Neural progenitor cell (in vitro differentiated cells): ENCODE measurements around the gene EXOC4. TPM values are rescaled to one million over a fixed set of nuclear protein-coding genes. Genes with fewer than 3 reads are reported as not detected.

ENCODE experiments used
- DNase-seq: peaks from one replicate; pipeline ENCODE4 v3.0.0-alpha.2; 2016; ENCODE audit warnings: low spot score
- H2AFZ ChIP-seq: fragments of 200-600 bp; sonication (generic); replicated peaks from 2 replicates; pipeline ENCODE4 v1.6.1; 2016; ENCODE audit warnings: antibody characterized with exemption
- H3F3A ChIP-seq: fragments of 200-600 bp; sonication (generic); 2 replicates; pipeline ENCODE4 v1.6.1; 2016; ENCODE audit warnings: antibody characterized with exemption, low read depth
- H3K27ac ChIP-seq: fragments of 200-600 bp; sonication (generic); 2 replicates; pipeline ENCODE4 v1.5.1; 2016; ENCODE audit warnings: mild to moderate bottlenecking
- H3K27me3 ChIP-seq: fragments of 200-600 bp; sonication (generic); 2 replicates; pipeline ENCODE4 v1.6.1; 2016; ENCODE audit warnings: mild to moderate bottlenecking, moderate library complexity
- H3K36me3 ChIP-seq: fragments of 200-600 bp; sonication (generic); 2 replicates; pipeline ENCODE4 v1.5.1; 2016
- H3K4me1 ChIP-seq: fragments of 200-600 bp; sonication (generic); 2 replicates; pipeline ENCODE4 v1.6.1; 2016; ENCODE audit warnings: mixed run types
- H3K4me2 ChIP-seq: fragments of 200-600 bp; sonication (generic); 2 replicates; pipeline ENCODE4 v1.6.1; 2016
- H3K4me3 ChIP-seq: fragments of 200-600 bp; sonication (generic); 2 replicates; pipeline ENCODE4 v1.5.1; 2016
- H3K79me2 ChIP-seq: fragments of 200-600 bp; sonication (generic); 2 replicates; pipeline ENCODE4 v1.6.1; 2016; ENCODE audit warnings: low read depth
- H3K9ac ChIP-seq: fragments of 200-600 bp; sonication (generic); 2 replicates; pipeline ENCODE4 v1.6.1; 2016
- H3K9me3 ChIP-seq: fragments of 200-600 bp; sonication (generic); 2 replicates; pipeline ENCODE4 v1.5.1; 2016; ENCODE audit warnings: low read depth
- H4K20me1 ChIP-seq: fragments of 200-600 bp; sonication (generic); 2 replicates; pipeline ENCODE4 v1.6.1; 2016; ENCODE audit warnings: low read depth
- H3K27ac Mint-ChIP-seq: 3 replicates; pipeline ENCODE4 v1.8.0; 2021; ENCODE audit warnings: mixed read lengths
- H3K27me3 Mint-ChIP-seq: 2 replicates; pipeline ENCODE4 v1.8.0; 2022; ENCODE audit warnings: low read depth, mild to moderate bottlenecking, inconsistent platforms, moderate library complexity, mixed read lengths; ENCODE audit not compliant: insufficient read depth
- H3K36me3 Mint-ChIP-seq: 3 replicates; pipeline ENCODE4 v1.8.0; 2021; ENCODE audit warnings: mixed read lengths
- H3K4me1 Mint-ChIP-seq: 3 replicates; pipeline ENCODE4 v1.8.0; 2021; ENCODE audit warnings: mixed read lengths
- H3K4me3 Mint-ChIP-seq: 3 replicates; pipeline ENCODE4 v1.8.0; 2021; ENCODE audit warnings: mild to moderate bottlenecking, moderate library complexity, mixed read lengths
- H3K9me3 Mint-ChIP-seq: 3 replicates; pipeline ENCODE4 v1.8.0; 2020; ENCODE audit warnings: mixed read lengths
- CTCF ChIP-seq: fragments of 200-600 bp; sonication (generic); IDR thresholded peaks from 2 replicates; pipeline ENCODE4 v1.5.1; 2017; ENCODE audit warnings: antibody characterized with exemption, mild to moderate bottlenecking
- EZH2 ChIP-seq: fragments of 200-600 bp; sonication (generic); IDR thresholded peaks from 2 replicates; pipeline ENCODE4 v1.6.1; 2017; ENCODE audit warnings: antibody characterized with exemption, mild to moderate bottlenecking, moderate library complexity
- EZH2phosphoT487 ChIP-seq: fragments of 200-600 bp; sonication (generic); IDR thresholded peaks from 2 replicates; pipeline ENCODE4 v1.6.1; 2017; ENCODE audit warnings: antibody characterized with exemption
- total RNA-seq: library from RNA; depleted of rRNA; stranded (reverse); fragments of >200 nt; gene quantifications from 2 replicates; pipeline ENCODE4 v1.2.3, GENCODE V29; 2015; ENCODE audit warnings: low replicate concordance

Gene EXOC4
- total RNA-seq, 1 donor from 2014 or later, result 129 TPM

- H3K4me2 ChIP-seq, result no peak overlapping the region
- H3K79me2 ChIP-seq, result no peaks in the 10 kb centered on the region
- TF ChIP-seq EZH2 (no peak), EZH2phosphoT487 (no peak)
- H3K4me1 Mint-ChIP-seq, result peaks cover 5% of the 10 kb centered on the region
- H3K27me3 Mint-ChIP-seq, result no peaks in the 10 kb centered on the region
- H3K36me3 ChIP-seq, result no peaks in the 10 kb centered on the region
- H3K4me3 ChIP-seq, result no peak overlapping the region
- DNase-seq, result no peak
- H2AFZ ChIP-seq, result no peak overlapping the region
- no peak overlapping the region for H3K9ac ChIP-seq
- H3K27ac Mint-ChIP-seq, result no peak overlapping the region
- H3K4me1 ChIP-seq, result peaks cover 4% of the 10 kb centered on the region
- no peaks in the 10 kb centered on the region for H3K9me3 Mint-ChIP-seq
- H3K9me3 ChIP-seq, result no peaks in the 10 kb centered on the region
- no peaks in the 10 kb centered on the region for H4K20me1 ChIP-seq
- no peaks in the 10 kb centered on the region for H3K36me3 Mint-ChIP-seq
- H3K4me3 Mint-ChIP-seq, result no peak overlapping the region
- H3F3A ChIP-seq, result no peaks in the 10 kb centered on the region
- no peaks in the 10 kb centered on the region for H3K27me3 ChIP-seq
- no peak overlapping the region for H3K27ac ChIP-seq
Observed at GRCh38 chr7:133746305-133746704, 493.4 kb downstream of the EXOC4 start.

- Mint-ChIP-seq H3K9me3 (no peaks in the 10 kb centered on the region), H3K4me3 (no peak overlapping the region), H3K36me3 (no peaks in the 10 kb centered on the region), H3K4me1 (peaks cover 8% of the 10 kb centered on the region), H3K27ac (no peak overlapping the region), H3K27me3 (no peaks in the 10 kb centered on the region)
- H2AFZ ChIP-seq, result no peak overlapping the region
- H3F3A ChIP-seq, result no peaks in the 10 kb centered on the region
- H4K20me1 ChIP-seq, result no peaks in the 10 kb centered on the region
- no peaks in the 10 kb centered on the region for H3K79me2 ChIP-seq
- peaks cover 4% of the 10 kb centered on the region for H3K4me1 ChIP-seq
- H3K4me2 ChIP-seq, result no peak overlapping the region
- no peak overlapping the region for H3K9ac ChIP-seq
- no peak overlapping the region for H3K4me3 ChIP-seq
- H3K27ac ChIP-seq, result no peak overlapping the region
- no peaks in the 10 kb centered on the region for H3K36me3 ChIP-seq
- DNase-seq, result no peak
- H3K9me3 ChIP-seq, result no peaks in the 10 kb centered on the region
- no peaks in the 10 kb centered on the region for H3K27me3 ChIP-seq
- TF ChIP-seq EZH2phosphoT487 (no peak), CTCF (no peak), EZH2 (no peak)
Observed at GRCh38 chr7:133746847-133747246, 494.0 kb downstream of the EXOC4 start.

GRCh38 chr7:133748443-133749407, 495.8 kb downstream of the EXOC4 start:
- Mint-ChIP-seq H3K27ac (no peak overlapping the region), H3K4me1 (peaks cover 8% of the 10 kb centered on the region), H3K4me3 (no peak overlapping the region), H3K36me3 (no peaks in the 10 kb centered on the region), H3K9me3 (no peaks in the 10 kb centered on the region), H3K27me3 (peaks cover 2% of the 10 kb centered on the region)
- Histone ChIP-seq H3K9me3 (no peaks in the 10 kb centered on the region), H2AFZ (no peak overlapping the region), H3F3A (no peaks in the 10 kb centered on the region), H3K9ac (no peak overlapping the region), H3K4me2 (no peak overlapping the region), H3K79me2 (no peaks in the 10 kb centered on the region), H3K36me3 (no peaks in the 10 kb centered on the region), H3K4me3 (no peak overlapping the region), H3K27me3 (no peaks in the 10 kb centered on the region), H3K27ac (no peak overlapping the region), H3K4me1 (peaks cover 4% of the 10 kb centered on the region), H4K20me1 (no peaks in the 10 kb centered on the region)
- TF ChIP-seq EZH2 (no peak), CTCF (no peak), EZH2phosphoT487 (no peak)
- DNase-seq, result no peak

GRCh38 chr7:133750287-133750686, 497.4 kb downstream of the EXOC4 start:
- Histone ChIP-seq H3K9ac (no peak overlapping the region), H2AFZ (no peak overlapping the region), H3K27me3 (no peaks in the 10 kb centered on the region), H3K4me1 (peaks cover 4% of the 10 kb centered on the region), H3K4me3 (no peak overlapping the region), H3F3A (no peaks in the 10 kb centered on the region), H3K36me3 (no peaks in the 10 kb centered on the region), H4K20me1 (no peaks in the 10 kb centered on the region), H3K9me3 (no peaks in the 10 kb centered on the region), H3K27ac (no peak overlapping the region), H3K4me2 (no peak overlapping the region), H3K79me2 (no peaks in the 10 kb centered on the region)
- Mint-ChIP-seq H3K9me3 (no peaks in the 10 kb centered on the region), H3K4me1 (peaks cover 8% of the 10 kb centered on the region), H3K4me3 (no peak overlapping the region), H3K36me3 (no peaks in the 10 kb centered on the region), H3K27me3 (peaks cover 2% of the 10 kb centered on the region), H3K27ac (no peak overlapping the region)
- TF ChIP-seq EZH2 (no peak), CTCF (no peak), EZH2phosphoT487 (no peak)
- DNase-seq, result no peak
